WERI-Rb-1 (cell line): ENCODE measurements around the gene MAGI1.

Experiments
- DNase-seq: peaks from one replicate; pipeline ENCODE4 v3.0.0-alpha.2; 2020
- H3K27ac ChIP-seq: fragments of 250-450 bp; sonication (Bioruptor Pico); 2 replicates; pipeline ENCODE4 v1.5.1; 2020; ENCODE audit warnings: mild to moderate bottlenecking, moderate library complexity
- H3K27me3 ChIP-seq: fragments of 250-450 bp; sonication (Bioruptor Pico); 2 replicates; pipeline ENCODE4 v1.5.1; 2021; ENCODE audit warnings: mild to moderate bottlenecking, low read depth, moderate library complexity; ENCODE audit not compliant: insufficient read depth, severe bottlenecking
- H3K36me3 ChIP-seq: fragments of 250-450 bp; sonication (Bioruptor Pico); 2 replicates; pipeline ENCODE4 v1.5.1; 2020; ENCODE audit warnings: mild to moderate bottlenecking, moderate library complexity
- H3K4me3 ChIP-seq: 2 replicates; pipeline ENCODE4 v1.5.1; 2011; ENCODE audit warnings: low read depth, mild to moderate bottlenecking, control low read depth, low read length
- H3K9me3 ChIP-seq: fragments of 250-450 bp; sonication (Bioruptor Pico); 2 replicates; pipeline ENCODE4 v1.5.1; 2021; ENCODE audit warnings: mild to moderate bottlenecking, moderate library complexity; ENCODE audit not compliant: severe bottlenecking
- TF ChIP-seq, protein P1 (sequence below): IDR thresholded peaks from 2 replicates; pipeline ENCODE4 v1.5.1; 2011; ENCODE audit warnings: low read depth, mild to moderate bottlenecking, control low read depth, inconsistent platforms, low read length

MAGI1 gene

DNA sequence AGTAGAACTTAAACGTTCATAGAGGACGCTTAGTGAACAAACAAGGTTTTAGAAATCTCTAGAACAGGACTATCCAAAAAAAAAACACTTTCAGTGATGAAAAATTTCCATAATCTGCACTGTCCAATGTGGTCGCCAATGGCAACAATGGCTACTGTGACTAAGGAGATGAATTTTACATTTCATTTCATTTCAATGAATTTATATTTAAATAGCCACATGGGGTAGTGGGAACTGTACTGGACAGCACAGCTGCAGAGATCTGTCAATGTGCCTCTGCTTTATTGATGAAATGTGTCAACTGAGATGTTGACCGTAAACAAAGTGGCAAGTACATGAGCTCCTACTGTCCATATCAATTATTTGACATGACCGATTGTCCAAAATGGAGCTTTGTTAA is 222.5 kb downstream of the MAGI1 start:
- no peak overlapping the region for H3K4me3 ChIP-seq
- H3K36me3 ChIP-seq, result no peaks in the 10 kb centered on the region
- TF ChIP-seq, protein P1, sequence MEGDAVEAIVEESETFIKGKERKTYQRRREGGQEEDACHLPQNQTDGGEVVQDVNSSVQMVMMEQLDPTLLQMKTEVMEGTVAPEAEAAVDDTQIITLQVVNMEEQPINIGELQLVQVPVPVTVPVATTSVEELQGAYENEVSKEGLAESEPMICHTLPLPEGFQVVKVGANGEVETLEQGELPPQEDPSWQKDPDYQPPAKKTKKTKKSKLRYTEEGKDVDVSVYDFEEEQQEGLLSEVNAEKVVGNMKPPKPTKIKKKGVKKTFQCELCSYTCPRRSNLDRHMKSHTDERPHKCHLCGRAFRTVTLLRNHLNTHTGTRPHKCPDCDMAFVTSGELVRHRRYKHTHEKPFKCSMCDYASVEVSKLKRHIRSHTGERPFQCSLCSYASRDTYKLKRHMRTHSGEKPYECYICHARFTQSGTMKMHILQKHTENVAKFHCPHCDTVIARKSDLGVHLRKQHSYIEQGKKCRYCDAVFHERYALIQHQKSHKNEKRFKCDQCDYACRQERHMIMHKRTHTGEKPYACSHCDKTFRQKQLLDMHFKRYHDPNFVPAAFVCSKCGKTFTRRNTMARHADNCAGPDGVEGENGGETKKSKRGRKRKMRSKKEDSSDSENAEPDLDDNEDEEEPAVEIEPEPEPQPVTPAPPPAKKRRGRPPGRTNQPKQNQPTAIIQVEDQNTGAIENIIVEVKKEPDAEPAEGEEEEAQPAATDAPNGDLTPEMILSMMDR, result no peak

DNA sequence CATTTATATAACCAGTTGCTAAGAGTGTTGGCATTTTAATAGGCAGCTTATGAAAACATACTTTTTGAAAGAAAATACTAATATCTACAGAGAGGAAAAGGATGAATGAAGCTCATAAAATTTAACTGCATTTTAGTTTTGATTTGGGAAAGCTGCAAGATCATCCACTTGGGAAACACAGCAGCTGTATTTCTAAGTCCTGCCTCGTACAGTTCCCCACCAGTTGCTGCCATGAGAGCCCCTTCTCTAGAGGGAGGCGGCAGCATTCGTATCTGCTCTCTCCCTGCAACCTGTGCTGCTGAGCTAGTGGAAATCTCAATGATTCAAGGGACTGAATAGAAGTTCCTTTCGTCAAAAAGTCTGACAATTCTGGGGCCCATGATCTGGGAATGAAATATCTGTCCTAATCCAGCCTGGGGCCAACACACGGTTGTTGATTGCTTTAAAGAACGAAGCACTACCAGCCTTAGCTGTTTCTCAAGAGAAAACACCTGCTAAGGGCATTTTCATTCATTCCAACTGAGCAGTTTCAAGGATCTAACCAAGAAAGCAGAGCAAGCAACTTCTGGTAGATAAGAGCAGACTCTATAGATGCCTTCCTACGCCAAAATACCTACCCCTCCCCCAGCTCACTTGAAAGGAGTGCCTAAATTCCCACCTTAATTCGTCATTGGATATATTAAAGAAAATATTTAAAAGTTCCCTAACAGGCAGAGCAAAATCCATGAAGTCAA is 223.7 kb downstream of the MAGI1 start:
- Histone ChIP-seq H3K4me3 (no peak overlapping the region), H3K27me3 (no peaks in the 10 kb centered on the region), H3K27ac (no peak overlapping the region), H3K36me3 (no peaks in the 10 kb centered on the region), H3K9me3 (no peaks in the 10 kb centered on the region)
- TF ChIP-seq, protein P1, result no peak
- no peak for DNase-seq

More for the DNA sequence above, 222.5 kb downstream of the MAGI1 start:
- Histone ChIP-seq H3K9me3 (no peaks in the 10 kb centered on the region), H3K27me3 (no peaks in the 10 kb centered on the region), H3K27ac (no peak overlapping the region)
- DNase-seq, result no peak

DNA sequence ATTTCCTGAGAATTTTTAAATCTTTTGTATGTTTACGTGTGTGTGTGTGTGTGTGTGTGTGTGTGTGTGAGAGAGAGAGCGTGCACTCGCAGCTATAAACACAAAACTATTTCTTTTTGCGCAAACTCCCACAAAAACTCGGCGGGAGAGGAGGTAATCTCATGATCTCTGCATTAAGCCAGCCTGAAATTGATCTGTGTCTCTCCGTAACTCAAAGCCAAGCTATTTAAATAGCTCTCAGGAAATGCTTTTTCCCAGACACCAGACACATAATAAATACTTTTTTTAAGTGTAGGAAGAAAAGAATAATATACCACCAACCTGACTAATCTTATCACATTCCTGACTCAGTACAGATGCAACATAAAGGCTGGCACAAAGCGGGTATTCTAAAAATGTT is 226.8 kb downstream of the MAGI1 start:
- H3K27ac ChIP-seq, result no peak overlapping the region
- no peak overlapping the region for H3K4me3 ChIP-seq
- no peaks in the 10 kb centered on the region for H3K9me3 ChIP-seq
- TF ChIP-seq, protein P1, result no peak
- H3K36me3 ChIP-seq, result no peaks in the 10 kb centered on the region
- peak; percentile 11 for DNase-seq
- H3K27me3 ChIP-seq, result no peaks in the 10 kb centered on the region

DNA sequence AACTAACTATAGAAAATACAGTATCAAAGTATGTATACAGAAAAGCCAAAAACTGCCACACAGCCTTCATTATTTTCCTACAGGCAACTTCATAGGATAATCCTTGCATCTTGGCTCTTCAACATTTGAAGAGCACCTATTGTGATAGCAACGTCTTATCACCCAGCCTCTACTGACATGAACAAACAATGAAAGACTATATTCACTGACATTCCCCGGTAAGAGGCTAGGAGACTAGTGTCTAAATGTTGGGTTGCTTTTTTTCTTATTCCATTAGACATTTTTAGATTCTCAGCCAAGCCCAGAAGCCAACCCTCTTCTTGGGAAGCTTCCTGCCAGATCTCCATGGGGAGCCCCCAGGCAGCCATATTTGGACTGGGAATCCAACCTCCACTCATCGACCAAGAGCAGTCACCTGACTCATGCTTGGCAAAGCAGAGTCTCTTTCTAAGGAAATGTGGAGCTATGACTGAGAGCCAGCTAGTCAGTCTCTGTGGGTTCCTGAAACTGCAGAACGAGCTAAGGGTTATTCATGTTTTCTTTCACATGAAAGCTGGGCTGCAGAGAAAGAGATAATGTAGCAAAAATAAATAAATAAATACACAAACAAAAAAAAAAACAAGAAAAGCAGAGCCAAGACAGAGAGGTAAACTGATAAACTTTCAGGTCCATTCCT is 227.5 kb downstream of the MAGI1 start:
- H3K36me3 ChIP-seq, result no peaks in the 10 kb centered on the region
- DNase-seq, result no peak
- no peak overlapping the region for H3K4me3 ChIP-seq
- no peak overlapping the region for H3K27ac ChIP-seq
- H3K9me3 ChIP-seq, result no peaks in the 10 kb centered on the region
- H3K27me3 ChIP-seq, result no peaks in the 10 kb centered on the region
- TF ChIP-seq, protein P1, result no peak

DNA sequence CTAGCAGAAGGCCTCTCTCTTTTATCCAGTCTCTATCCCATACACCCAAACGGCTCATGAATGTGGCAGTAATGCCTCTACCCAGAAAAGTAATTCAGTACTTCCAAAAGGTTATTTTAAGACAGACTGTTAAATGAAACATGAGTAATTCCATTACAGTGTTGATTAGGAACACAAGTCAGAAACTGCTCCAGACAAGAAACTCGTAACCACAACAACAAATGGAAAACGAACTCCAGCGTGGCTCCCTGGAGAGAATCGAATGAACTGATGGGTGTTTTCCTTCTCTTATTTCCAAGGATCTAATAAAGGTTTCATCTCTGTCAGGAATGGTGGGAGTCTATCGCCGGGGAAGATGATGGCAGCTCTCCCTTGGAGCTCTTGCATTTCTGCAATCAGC is 228.4 kb downstream of the MAGI1 start:
- H3K9me3 ChIP-seq, result no peaks in the 10 kb centered on the region
- no peak overlapping the region for H3K27ac ChIP-seq
- no peak overlapping the region for H3K4me3 ChIP-seq
- TF ChIP-seq, protein P1, result no peak
- no peaks in the 10 kb centered on the region for H3K36me3 ChIP-seq
- no peaks in the 10 kb centered on the region for H3K27me3 ChIP-seq
- DNase-seq, result no peak
